Measurements from ENCODE around the gene ZNF8.
A peak's percentile ranks its signal among the peaks of the same experiment; 100 is the strongest.
"Not testable (repeated sequence)": the region's sequence is repeated elsewhere in the genome, so short reads cannot be mapped to it uniquely, and the experiment has no call there.

ZNF8 gene

GRCh38 chr19:58278541-58279041 lies at the start of gene ZNF8:
Gene ZNF8 (plus strand): TSS chr19:58278955. CDS start chr19:58279082, 127 bp downstream.
- peak; percentile 99 for DNase-seq (ENCODE audit: low read depth)

- no peak for DNase-seq (ENCODE audit: low read depth)
Observed at GRCh38 chr19:58229255-58229639, 49.5 kb upstream of the ZNF8 start.

- no peak for DNase-seq (ENCODE audit: low read depth)
Observed at GRCh38 chr19:58237324-58237723, 41.4 kb upstream of the ZNF8 start.

GRCh38 chr19:58243351-58243750 lies 35.4 kb upstream of the ZNF8 start:
- no peak for DNase-seq (ENCODE audit: low read depth)

- no peak for DNase-seq (ENCODE audit: low read depth)
Observed at GRCh38 chr19:58248886-58249285, 29.9 kb upstream of the ZNF8 start.

GRCh38 chr19:58252102-58252685 lies 26.6 kb upstream of the ZNF8 start:
- DNase-seq (ENCODE audit: low read depth), result peak; percentile 32

GRCh38 chr19:58258259-58258658 lies 20.5 kb upstream of the ZNF8 start:
- not testable (repeated sequence) for DNase-seq (ENCODE audit: low read depth)

- no peak for DNase-seq (ENCODE audit: low read depth)
Observed at GRCh38 chr19:58261600-58261967, 17.2 kb upstream of the ZNF8 start.

GRCh38 chr19:58261968-58262921 lies 16.5 kb upstream of the ZNF8 start:
- no peak for DNase-seq (ENCODE audit: low read depth)

- no peak for DNase-seq (ENCODE audit: low read depth)
Observed at GRCh38 chr19:58262922-58263296, 15.8 kb upstream of the ZNF8 start.

GRCh38 chr19:58265100-58265499 lies 13.7 kb upstream of the ZNF8 start:
- DNase-seq (ENCODE audit: low read depth), result no peak

- no peak for DNase-seq (ENCODE audit: low read depth)
Observed at GRCh38 chr19:58268344-58268743, 10.4 kb upstream of the ZNF8 start.

GRCh38 chr19:58274771-58275201 lies 4.0 kb upstream of the ZNF8 start:
- DNase-seq (ENCODE audit: low read depth), result no peak

- DNase-seq (ENCODE audit: low read depth), result no peak
Observed at GRCh38 chr19:58275564-58275963, 3.2 kb upstream of the ZNF8 start.

GRCh38 chr19:58277197-58277596 lies 1.6 kb upstream of the ZNF8 start:
- no peak for DNase-seq (ENCODE audit: low read depth)

GRCh38 chr19:58277748-58278540 lies 811 bp upstream of the ZNF8 start:
- DNase-seq (ENCODE audit: low read depth), result no peak

GRCh38 chr19:58279042-58279924 lies 528 bp downstream of the ZNF8 start:
- DNase-seq (ENCODE audit: low read depth), result peak; percentile 81

GRCh38 chr19:58279925-58280316 lies 1.2 kb downstream of the ZNF8 start:
- no peak for DNase-seq (ENCODE audit: low read depth)

- no peak for DNase-seq (ENCODE audit: low read depth)
Observed at GRCh38 chr19:58284199-58284598, 5.4 kb downstream of the ZNF8 start.

- no peak for DNase-seq (ENCODE audit: low read depth)
Observed at GRCh38 chr19:58291943-58292342, 13.2 kb downstream of the ZNF8 start.

GRCh38 chr19:58294743-58295374 lies 16.1 kb downstream of the ZNF8 start:
- no peak for DNase-seq (ENCODE audit: low read depth)
